HepG2 (cell line): ENCODE measurements around the gene CABLES2. TPM values are rescaled to one million over a fixed set of nuclear protein-coding genes. Genes with fewer than 3 reads are reported as not detected.

Experiments
- ATAC-seq: fragments of 200-7000 bp; cut with Tn5 transposase; 3 replicates; pipeline ENCODE4 v1.9.1; 2020; ENCODE audit warnings: mild to moderate bottlenecking, moderate library complexity
- Bru-seq: library from RNA; stranded (reverse); fragments of 400-500 nt; gene quantifications from one replicate; lab custom pipeline; 2021; lab: Mats Ljungman, UMichigan
- BruChase-seq, 2 experiments: library from RNA; stranded (reverse); fragments of 400-500 nt; gene quantifications; one replicate each; lab custom pipeline; 2021; lab: Mats Ljungman, UMichigan
- BruUV-seq: library from RNA; stranded (reverse); fragments of 400-500 nt; replicated peaks from 2 replicates; lab custom pipeline; 2021; lab: Mats Ljungman, UMichigan
- CTCF ChIA-PET: fragments of 300-600 bp; formaldehyde crosslinking; extraction: SDS; loops from one replicate; lab custom pipeline; 2021; ENCODE audit warnings: low total read pairs, inconsistent platforms, low intra/inter-chr PET ratio; lab: Yijun Ruan, JAX
- POLR2A ChIA-PET: fragments of 350-600 bp; sonication (Branson Sonifier 250); formaldehyde crosslinking; loops from one replicate; lab custom pipeline; 2020; ENCODE audit warnings: antibody characterized with exemption, inconsistent platforms; lab: Yijun Ruan, JAX
- DNase-seq: peaks from one replicate; pipeline ENCODE4 v3.0.0-alpha.2; 2015; ENCODE audit warnings: low spot score
- FAIRE-seq: peaks from 3 replicates; lab custom pipeline; 2011; peaks lifted over from hg19 to GRCh38; lab: Jason Lieb, UNC
- H2AFZ ChIP-seq: one replicate; pipeline ENCODE4 v1.6.1; 2011; ENCODE audit warnings: low read length, inconsistent platforms
- H3K27ac ChIP-seq: fragments of 300-600 bp; 3 replicates; pipeline ENCODE4 v1.8.0; 2011; ENCODE audit warnings: mixed run types, mild to moderate bottlenecking, mixed read lengths, low read length, inconsistent platforms; ENCODE audit not compliant: insufficient read depth; ENCODE audit errors: extremely low read length
- H3K27me3 ChIP-seq, 2 experiments: fragments of 200-600 bp in 1 of 2; 2 replicates in 1 of 2; 3 replicates in 1 of 2; pipeline versions ENCODE4 v1.6.0 to v1.8.0; 2011; ENCODE audit warnings: low read length in 2 of 2, mild to moderate bottlenecking in 2 of 2, moderate library complexity in 2 of 2, inconsistent platforms in 1 of 2; ENCODE audit not compliant: insufficient read depth in 2 of 2, control insufficient read depth in 1 of 2
- H3K36me3 ChIP-seq, 2 experiments: fragments of 200-600 bp in 1 of 2; replicated peaks in 1 of 2; 2 replicates in 1 of 2; 3 replicates in 1 of 2; pipeline versions ENCODE4 v1.5.1 to v1.8.0; 2011; ENCODE audit warnings: low read length in 2 of 2, inconsistent platforms in 1 of 2; ENCODE audit not compliant: insufficient read depth in 2 of 2, control insufficient read depth in 1 of 2
- H3K4me1 ChIP-seq: 2 replicates; pipeline ENCODE4 v1.5.1; 2012; ENCODE audit warnings: low read length, inconsistent platforms; ENCODE audit not compliant: insufficient read depth
- H3K4me2 ChIP-seq: 2 replicates; pipeline ENCODE4 v1.6.0; 2011; ENCODE audit warnings: low read depth, low read length, inconsistent platforms
- H3K4me3 ChIP-seq, 3 experiments: fragments of 200-600 bp in 1 of 3; sonication (generic), shearing (Covaris generic) in 1 of 3; replicated peaks in 1 of 3; 2 replicates each; pipeline ENCODE4 v1.5.1; 2011 to 2016; ENCODE audit warnings: low read length in 3 of 3, inconsistent platforms in 2 of 3, low read depth in 2 of 3, mild to moderate bottlenecking in 2 of 3, control low read depth in 1 of 3, mixed read lengths in 1 of 3; ENCODE audit not compliant: insufficient read depth in 1 of 3
- H3K79me2 ChIP-seq: one replicate; pipeline ENCODE4 v1.6.1; 2011; ENCODE audit warnings: low read length, inconsistent platforms; ENCODE audit not compliant: insufficient read depth
- H3K9ac ChIP-seq: 2 replicates; pipeline ENCODE4 v1.6.0; 2011; ENCODE audit warnings: mild to moderate bottlenecking, low read depth, low read length, inconsistent platforms; ENCODE audit not compliant: insufficient read depth
- H3K9me3 ChIP-seq: 2 replicates; pipeline ENCODE4 v1.5.1; 2012; ENCODE audit warnings: mild to moderate bottlenecking, low read length
- H4K20me1 ChIP-seq: 2 replicates; pipeline ENCODE4 v1.6.0; 2011; ENCODE audit warnings: inconsistent platforms, mild to moderate bottlenecking, low read length, moderate library complexity; ENCODE audit not compliant: insufficient read depth
- AHDC1 ChIP-seq: sonication (generic); formaldehyde crosslinking; IDR thresholded peaks from 2 replicates; pipeline ENCODE4 v1.5.1; 2020; ENCODE audit warnings: mild to moderate bottlenecking, missing genetic modification reagents, borderline replicate concordance
- BCL3 ChIP-seq: sonication (generic); formaldehyde crosslinking; IDR thresholded peaks from 2 replicates; pipeline ENCODE4 v1.5.1; 2020; ENCODE audit warnings: mild to moderate bottlenecking, missing genetic modification reagents, moderate library complexity
- CCDC6 ChIP-seq: sonication (generic); formaldehyde crosslinking; IDR thresholded peaks from 2 replicates; pipeline ENCODE4 v1.8.1; 2022; ENCODE audit warnings: mild to moderate bottlenecking, missing genetic modification reagents, moderate library complexity
- EEA1 ChIP-seq: sonication (generic); formaldehyde crosslinking; IDR thresholded peaks from 2 replicates; pipeline ENCODE4 v1.5.1; 2020; ENCODE audit warnings: mild to moderate bottlenecking, missing genetic modification reagents, borderline replicate concordance
- HOXA7 ChIP-seq: sonication (generic); formaldehyde crosslinking; IDR thresholded peaks from 2 replicates; pipeline ENCODE4 v1.8.1; 2022; ENCODE audit warnings: mild to moderate bottlenecking, missing genetic modification reagents, moderate library complexity
- NFE2L2 ChIP-seq: fragments of 150-350 bp; IDR thresholded peaks from 2 replicates; pipeline ENCODE4 v1.6.1; 2014; ENCODE audit warnings: low read length
- PHF8 ChIP-seq: sonication (generic); formaldehyde crosslinking; IDR thresholded peaks from 2 replicates; pipeline ENCODE4 v1.5.0; 2020; ENCODE audit warnings: missing genetic modification reagents
- POLR2A ChIP-seq, 2 experiments: IDR thresholded peaks; 2 replicates each; pipeline ENCODE4 v1.6.1; 2011; ENCODE audit warnings: low read depth in 2 of 2, low read length in 2 of 2, mild to moderate bottlenecking in 1 of 2, moderate library complexity in 1 of 2; ENCODE audit not compliant: insufficient read depth in 1 of 2
- ZFP62 ChIP-seq: sonication (generic); formaldehyde crosslinking; IDR thresholded peaks from 2 replicates; pipeline ENCODE4 v1.4.0; 2020; ENCODE audit warnings: missing genetic modification reagents
- ZNF326 ChIP-seq: sonication (generic); formaldehyde crosslinking; IDR thresholded peaks from 2 replicates; pipeline ENCODE4 v1.4.0; 2020; ENCODE audit warnings: missing genetic modification reagents, borderline replicate concordance
- ZNF333 ChIP-seq: sonication (generic); formaldehyde crosslinking; IDR thresholded peaks from 2 replicates; pipeline ENCODE4 v1.4.0; 2020; ENCODE audit warnings: mild to moderate bottlenecking, missing genetic modification reagents, borderline replicate concordance
- WGBS: methylation state at CpG from one replicate; pipeline ENCODE4 v1.1.6; 2017; ENCODE audit warnings: low lambda C conversion rate; 5-methylcytosine and 5-hydroxymethylcytosine counted together
- in situ Hi-C: cut with HindIII; loops from 2 replicates; pipeline ENCODE4 v1.10.0; 2017; ENCODE audit warnings: low pct_unique_long_range_greater_than_20kb; ENCODE audit not compliant: extremely low pct_ligation_motif_present
- intact Hi-C: fragments of 100-400 bp; cut with micrococcal nuclease; formaldehyde crosslinking; loops from one replicate; pipeline ENCODE4 v1.10.0; 2022; ENCODE audit not compliant: unreplicated experiment
- long read RNA-seq, 2 experiments: library from RNA in 1 of 2; library from polyadenylated mRNA in 1 of 2; stranded (forward) in 1 of 2; unstranded in 1 of 2; transcript quantifications; one replicate each; pipeline ENCODE4 v2.0.0, GENCODE V29; 2019 to 2022
- polyA minus RNA-seq, 3 experiments: library from RNA; depleted of rRNA, polyadenylated mRNA; stranded (reverse); fragments of >200 nt; gene quantifications; 2 replicates each; pipeline ENCODE4 v1.2.3, GENCODE V29; 2011; ENCODE audit warnings: low replicate concordance in 1 of 3
- polyA plus RNA-seq, 8 experiments: library from polyadenylated mRNA; depleted of rRNA in 3 of 8; stranded (reverse) in 7 of 8; unstranded in 1 of 8; fragments of >200 nt; fragmentation: Illumina TruSeq in 4 of 8; extraction: Trizol in 4 of 8; gene quantifications; 2 replicates each; pipeline versions ENCODE4 v1.2.1 to v1.2.3, GENCODE V29; 2011 to 2016; ENCODE audit warnings: low read depth in 4 of 8, missing spikeins in 1 of 8, mixed read lengths in 1 of 8; ENCODE audit not compliant: insufficient read depth in 1 of 8
- total RNA-seq, 5 experiments: library from RNA; depleted of rRNA; stranded (reverse); fragments of >200 nt; fragmentation: Illumina TruSeq; extraction: Trizol; gene quantifications; 2 replicates each; pipeline ENCODE4 v1.2.3, GENCODE V29; 2016; ENCODE audit warnings: low read depth in 1 of 5

The CABLES2 gene
- total RNA-seq (2016; rRNA removed; fragmentation: Illumina TruSeq; extraction: Trizol): 9.7 and 10.2 TPM in 2 replicates
- 3.4 and 4.0 TPM in 2 replicates for total RNA-seq (2016; cell fraction: cytosol; rRNA removed; fragmentation: Illumina TruSeq; extraction: Trizol; ENCODE audit: low read depth)
- total RNA-seq (2016; cell fraction: insoluble cytoplasmic fraction; rRNA removed; fragmentation: Illumina TruSeq; extraction: Trizol): 9.2 and 9.3 TPM in 2 replicates
- 13.2 and 14.3 TPM in 2 replicates for total RNA-seq (2016; cell fraction: membrane; rRNA removed; fragmentation: Illumina TruSeq; extraction: Trizol)
- total RNA-seq (2016; cell fraction: nucleus; rRNA removed; fragmentation: Illumina TruSeq; extraction: Trizol): 5.6 and 7.3 TPM in 2 replicates
- polyA plus RNA-seq (2011; rRNA removed): 5.2 and 5.9 TPM in 2 replicates
- 4.8 and 5.4 TPM in 2 replicates for polyA plus RNA-seq (2011; cell fraction: cytosol; rRNA removed)
- 6.8 and 7.6 TPM in 2 replicates for polyA plus RNA-seq (2011; cell fraction: nucleus; rRNA removed)
- 4.7 and 5.4 TPM in 2 replicates for polyA plus RNA-seq (2012)
- 7.5 and 8.3 TPM in 2 replicates for polyA plus RNA-seq (2016; cell fraction: cytosol; fragmentation: Illumina TruSeq; extraction: Trizol; ENCODE audit: low read depth)
- 20.6 and 26.7 TPM in 2 replicates for polyA plus RNA-seq (2016; cell fraction: insoluble cytoplasmic fraction; fragmentation: Illumina TruSeq; extraction: Trizol; ENCODE audit: low read depth)
- polyA plus RNA-seq (2016; cell fraction: membrane; fragmentation: Illumina TruSeq; extraction: Trizol; ENCODE audit: low read depth): 20.0 and 22.1 TPM in 2 replicates
- polyA plus RNA-seq (2016; cell fraction: nucleus; fragmentation: Illumina TruSeq; extraction: Trizol; ENCODE audit: insufficient read depth, low read depth): 18.8 and 19.3 TPM in 2 replicates
- polyA minus RNA-seq (2011; rRNA and poly(A)+ RNA removed; ENCODE audit: low replicate concordance): 5.3 and 6.3 TPM in 2 replicates
- polyA minus RNA-seq (2011; cell fraction: cytosol; rRNA and poly(A)+ RNA removed): 4.9 and 6.3 TPM in 2 replicates
- polyA minus RNA-seq (2011; cell fraction: nucleus; rRNA and poly(A)+ RNA removed): 4.8 and 5.2 TPM in 2 replicates
- percentile 54 among the genes with signal in this experiment for Bru-seq, nascent RNA
- BruChase-seq, experiment 1, labeled RNA remaining after a 6-hour chase: percentile 79 among the genes with signal in this experiment
- percentile 71 among the genes with signal in this experiment for BruChase-seq, experiment 2, labeled RNA remaining after a 2-hour chase
- long read RNA-seq, experiment 1, partial matches to known transcripts: 1 of 6 reads
- long read RNA-seq, experiment 1, other reads (novel, unspliced or antisense): 5 of 6 reads
- long read RNA-seq, experiment 2, transcript CABLES2-201 (10 exons, 3,785 nt): major isoform, 12 of 26 reads
- long read RNA-seq, experiment 2, partial matches to known transcripts: 0 of 26 reads
- long read RNA-seq, experiment 2, other reads (novel, unspliced or antisense): 14 of 26 reads

- ATAC-seq: peak; percentile 65
- in situ Hi-C loops (no loop called here), intact Hi-C loops (no loop called here)
- Histone ChIP-seq H4K20me1 (peaks cover 3% of the 10 kb centered on the region; the same call in 1 of the 2 replicates), H3K9me3 (no peaks in the 10 kb centered on the region), H3K4me3 (peak within 1 kb of the TSS; percentile 62 to 88 (median 73)), H3K36me3 (peaks cover 2 to 18% of the 10 kb centered on the region in 2 experiments; a peak in 3 of 5 replicates), H3K79me2 (peaks cover 9% of the 10 kb centered on the region), H3K9ac (peak within 1 kb of the TSS; percentile 82), H3K4me2 (peak within 1 kb of the TSS; percentile 98), H3K4me1 (peaks cover 80% of the 10 kb centered on the region), H3K27me3 (peaks cover 9 to 20% of the 10 kb centered on the region in 2 experiments), H2AFZ (no peak within 1 kb of the TSS), H3K27ac (peak within 1 kb of the TSS; percentile 65)
- WGBS: 4% methylated on average over 24 of the region's 73 CpGs
- ChIA-PET POLR2A (interaction anchor here (0.7 to 0.9 kb wide), 2 partner anchors 21 to 285 kb away, joined by 3 read pairs; partner anchors contain the start of gene LSM14B), CTCF (no interaction called here)
- BruUV-seq: no TSS peak
- DNase-seq: peak; percentile 93
- peak; percentile 50 for FAIRE-seq
- TF ChIP-seq CCDC6 (CRISPR knock-in tag) (0 out of 2 replicates have a peak, but pooled peaks have one; percentile 37), ZFP62 (CRISPR knock-in tag) (peak; percentile 95), HOXA7 (CRISPR knock-in tag) (no peak), ZNF326 (CRISPR knock-in tag) (peak; percentile 13; the same call in 1 of the 2 replicates), PHF8 (peak; percentile 75), NFE2L2 (no peak), AHDC1 (CRISPR knock-in tag) (peak; percentile 58; the same call in 1 of the 2 replicates), EEA1 (no peak), BCL3 (peak; percentile 97), POLR2A (IDR thresholded peaks at IDR 0.05; ENCODE audit: insufficient read depth in 1 of 2, low read depth in 2 of 2, low read length in 2 of 2) (no peak), ZNF333 (CRISPR knock-in tag) (peak; percentile 96; the same call in 1 of the 2 replicates)
Observed at GRCh38 chr20:62407221-62407992, at the start of gene CABLES2. Gene CABLES2 (minus strand): TSS chr20:62407285. CDS start chr20:62407276, 9 bp downstream.
